DOHH2 (cell line): Measurements from ENCODE around the gene PAPOLA.

Experiments used
- H3F3A ChIP-seq: fragments of 200-600 bp; sonication (generic), shearing (Covaris generic); 2 replicates; pipeline ENCODE4 v1.6.0; 2016; ENCODE audit warnings: antibody characterized with exemption, mild to moderate bottlenecking; ENCODE audit not compliant: control insufficient read depth, insufficient read depth
- H3K27ac ChIP-seq: fragments of 200-600 bp; sonication (generic); 2 replicates; pipeline ENCODE4 v1.5.1; 2014; ENCODE audit warnings: low read depth, mild to moderate bottlenecking, low read length, moderate library complexity
- H3K27me3 ChIP-seq: fragments of 200-600 bp; sonication (generic); 2 replicates; pipeline ENCODE4 v1.6.1; 2014; ENCODE audit warnings: mild to moderate bottlenecking, low read length, mixed read lengths; ENCODE audit not compliant: control insufficient read depth
- H3K36me3 ChIP-seq: fragments of 200-600 bp; sonication (generic); 2 replicates; pipeline ENCODE4 v1.6.1; 2014; ENCODE audit warnings: mild to moderate bottlenecking, low read length, moderate library complexity, mixed read lengths; ENCODE audit not compliant: control insufficient read depth
- H3K4me1 ChIP-seq: fragments of 200-600 bp; sonication (generic); 2 replicates; pipeline ENCODE4 v1.6.1; 2014; ENCODE audit warnings: mild to moderate bottlenecking, low read length, mixed read lengths; ENCODE audit not compliant: control insufficient read depth
- H3K4me2 ChIP-seq: fragments of 200-600 bp; sonication (generic); 2 replicates; pipeline ENCODE4 v1.6.0; 2014; ENCODE audit warnings: mild to moderate bottlenecking, low read length, moderate library complexity
- H3K4me3 ChIP-seq: fragments of 200-600 bp; sonication (generic); 2 replicates; pipeline ENCODE4 v1.5.1; 2014; ENCODE audit warnings: mild to moderate bottlenecking, low read length, mixed read lengths
- H3K79me2 ChIP-seq: fragments of 200-600 bp; sonication (generic); 2 replicates; pipeline ENCODE4 v1.6.1; 2014; ENCODE audit warnings: mild to moderate bottlenecking, low read length, mixed read lengths; ENCODE audit not compliant: control insufficient read depth
- H3K9me2 ChIP-seq: fragments of 200-600 bp; sonication (generic); replicated peaks from 2 replicates; pipeline ENCODE4 v1.6.1; 2014; ENCODE audit warnings: mild to moderate bottlenecking, low read length, mixed read lengths; ENCODE audit not compliant: control insufficient read depth
- H3K9me3 ChIP-seq: fragments of 200-600 bp; sonication (generic); 2 replicates; pipeline ENCODE4 v1.6.1; 2014; ENCODE audit warnings: antibody characterized with exemption, low read length, mixed read lengths; ENCODE audit not compliant: control insufficient read depth, insufficient read depth
- H4K20me1 ChIP-seq: fragments of 200-600 bp; sonication (generic); 2 replicates; pipeline ENCODE4 v1.6.0; 2014; ENCODE audit warnings: low read depth, mild to moderate bottlenecking, antibody characterized with exemption, low read length, moderate library complexity; ENCODE audit not compliant: control insufficient read depth, insufficient read depth
- EZH2phosphoT487 ChIP-seq: fragments of 200-600 bp; sonication (generic); IDR thresholded peaks from 2 replicates; pipeline ENCODE4 v1.6.1; 2017; ENCODE audit warnings: borderline replicate concordance, mild to moderate bottlenecking, antibody characterized with exemption, low read length, moderate library complexity, mixed read lengths
- TF ChIP-seq, protein P1 (sequence below): fragments of 200-600 bp; sonication (generic); IDR thresholded peaks from one replicate; pipeline ENCODE4 v1.5.1; 2014; ENCODE audit warnings: antibody characterized with exemption, mild to moderate bottlenecking, low read depth, low read length; ENCODE audit not compliant: poor library complexity, severe bottlenecking

The PAPOLA gene

DNA sequence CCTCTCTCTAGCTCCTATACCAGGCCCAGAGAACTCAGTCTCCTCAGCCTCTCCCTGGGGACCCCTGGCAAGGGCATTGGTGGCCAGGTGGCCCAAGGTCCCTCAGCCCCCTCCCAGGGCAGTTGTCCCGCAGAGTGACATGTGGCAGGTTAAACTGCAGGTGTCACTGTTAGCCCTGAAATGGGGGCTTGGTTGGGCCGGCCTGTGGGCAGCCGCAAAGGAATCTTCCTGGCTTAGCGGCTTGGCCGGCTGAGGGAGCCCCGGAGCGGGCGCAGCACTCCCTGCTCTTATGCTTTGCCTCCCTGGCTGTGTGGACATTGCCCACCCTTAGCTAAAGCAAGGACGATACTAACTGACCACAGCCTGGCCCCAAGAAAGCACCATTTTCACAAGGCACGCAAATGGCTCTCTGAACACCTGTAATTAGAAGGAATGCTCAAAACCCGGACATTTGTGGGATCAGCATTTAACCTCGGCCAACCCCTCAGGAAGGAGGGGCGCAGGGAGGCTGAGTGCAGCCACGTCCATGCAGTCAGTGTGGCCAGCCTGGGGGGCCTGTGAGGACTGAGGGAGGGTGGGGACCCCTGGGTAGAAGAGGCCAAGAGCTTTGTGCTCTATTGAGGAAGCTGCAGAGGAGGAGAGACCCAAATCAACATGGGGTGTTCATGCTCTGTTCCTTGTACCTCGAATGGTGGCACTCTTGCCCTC is 82.2 kb downstream of the PAPOLA start:
- H3K4me2 ChIP-seq: peak overlapping the region; percentile 49
- no peaks in the 10 kb centered on the region for H3K36me3 ChIP-seq
- no peak overlapping the region for H3K27ac ChIP-seq
- no peak overlapping the region for H3K4me3 ChIP-seq
- H3K4me1 ChIP-seq: peaks cover 36% of the 10 kb centered on the region
- peaks cover 42% of the 10 kb centered on the region for H3K27me3 ChIP-seq
- no peaks in the 10 kb centered on the region for H3K9me2 ChIP-seq
- H4K20me1 ChIP-seq: 0 out of 2 replicates have a peak, but pooled peaks cover 3% of the 10 kb centered on the region
- TF ChIP-seq, protein P1, sequence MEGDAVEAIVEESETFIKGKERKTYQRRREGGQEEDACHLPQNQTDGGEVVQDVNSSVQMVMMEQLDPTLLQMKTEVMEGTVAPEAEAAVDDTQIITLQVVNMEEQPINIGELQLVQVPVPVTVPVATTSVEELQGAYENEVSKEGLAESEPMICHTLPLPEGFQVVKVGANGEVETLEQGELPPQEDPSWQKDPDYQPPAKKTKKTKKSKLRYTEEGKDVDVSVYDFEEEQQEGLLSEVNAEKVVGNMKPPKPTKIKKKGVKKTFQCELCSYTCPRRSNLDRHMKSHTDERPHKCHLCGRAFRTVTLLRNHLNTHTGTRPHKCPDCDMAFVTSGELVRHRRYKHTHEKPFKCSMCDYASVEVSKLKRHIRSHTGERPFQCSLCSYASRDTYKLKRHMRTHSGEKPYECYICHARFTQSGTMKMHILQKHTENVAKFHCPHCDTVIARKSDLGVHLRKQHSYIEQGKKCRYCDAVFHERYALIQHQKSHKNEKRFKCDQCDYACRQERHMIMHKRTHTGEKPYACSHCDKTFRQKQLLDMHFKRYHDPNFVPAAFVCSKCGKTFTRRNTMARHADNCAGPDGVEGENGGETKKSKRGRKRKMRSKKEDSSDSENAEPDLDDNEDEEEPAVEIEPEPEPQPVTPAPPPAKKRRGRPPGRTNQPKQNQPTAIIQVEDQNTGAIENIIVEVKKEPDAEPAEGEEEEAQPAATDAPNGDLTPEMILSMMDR: peak; percentile 85
- peak; percentile 57; the same call in 1 of the 2 replicates for TF ChIP-seq EZH2phosphoT487
- H3K9me3 ChIP-seq: no peaks in the 10 kb centered on the region
- no peaks in the 10 kb centered on the region for H3K79me2 ChIP-seq
- no peaks in the 10 kb centered on the region for H3F3A ChIP-seq

GRCh38 chr14:96584907-96585671 is 82.9 kb downstream of the PAPOLA start:
- Histone ChIP-seq H3K4me2 (no peak overlapping the region), H3K9me3 (no peaks in the 10 kb centered on the region), H3K4me1 (peaks cover 36% of the 10 kb centered on the region), H3K27ac (no peak overlapping the region), H3K36me3 (no peaks in the 10 kb centered on the region), H4K20me1 (0 out of 2 replicates have a peak, but pooled peaks cover 3% of the 10 kb centered on the region), H3F3A (no peaks in the 10 kb centered on the region), H3K27me3 (peaks cover 42% of the 10 kb centered on the region), H3K9me2 (no peaks in the 10 kb centered on the region), H3K79me2 (no peaks in the 10 kb centered on the region), H3K4me3 (no peak overlapping the region)
- TF ChIP-seq, protein P1: no peak
- TF ChIP-seq EZH2phosphoT487: no peak

DNA sequence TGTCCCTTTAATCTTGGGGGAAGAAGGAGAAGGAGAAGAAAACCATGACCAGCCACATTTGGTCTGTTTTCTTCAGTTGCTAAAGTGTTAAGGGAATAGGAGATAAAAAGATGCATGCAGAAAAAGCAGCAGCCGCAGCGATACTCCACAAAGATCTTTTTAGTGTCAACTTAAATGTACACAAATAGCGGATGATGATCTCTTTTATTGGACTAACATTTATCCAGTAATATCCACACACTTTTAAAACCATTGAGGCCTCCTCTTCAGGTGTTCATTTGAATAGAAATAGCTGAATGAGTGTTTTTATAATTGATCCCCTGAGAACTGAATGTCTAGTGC is 83.5 kb downstream of the PAPOLA start:
- no peak overlapping the region for H3K4me3 ChIP-seq
- peaks cover 42% of the 10 kb centered on the region for H3K27me3 ChIP-seq
- H3F3A ChIP-seq: no peaks in the 10 kb centered on the region
- TF ChIP-seq EZH2phosphoT487: no peak
- TF ChIP-seq, protein P1: no peak
- H3K9me3 ChIP-seq: no peaks in the 10 kb centered on the region
- peaks cover 36% of the 10 kb centered on the region for H3K4me1 ChIP-seq
- no peak overlapping the region for H3K27ac ChIP-seq
- H3K79me2 ChIP-seq: no peaks in the 10 kb centered on the region
- no peaks in the 10 kb centered on the region for H3K9me2 ChIP-seq
- 0 out of 2 replicates have a peak, but pooled peaks cover 3% of the 10 kb centered on the region for H4K20me1 ChIP-seq
- no peaks in the 10 kb centered on the region for H3K36me3 ChIP-seq
- H3K4me2 ChIP-seq: no peak overlapping the region
